ENCODE measurements around the gene ING2. TPM values are rescaled to one million over a fixed set of nuclear protein-coding genes. Genes with fewer than 3 reads are reported as not detected.
A peak's percentile ranks its signal among the peaks of the same experiment; 100 is the strongest.
"Not testable (repeated sequence)": the region's sequence is repeated elsewhere in the genome, so short reads cannot be mapped to it uniquely, and the experiment has no call there.

Gene ING2
- 10 to 100 TPM; 21.7 to 29.1 (median 24.9) TPM for polyA plus RNA-seq (ENCODE audit: insufficient read length in 4 of 4)

- DNase-seq (ENCODE audit: low read depth in 4 of 4, low spot score in 3 of 4), result peak; percentile 7 to 27 (median 14)
These were observed at the start of gene ING2 for GRCh38 chr4:183504930-183505610. TSS of gene ING2 (plus strand) at chr4:183505058. CDS start at chr4:183505196, 138 bp downstream.

GRCh38 chr4:183455431-183456195 lies 49.2 kb upstream of the ING2 start:
- DNase-seq (ENCODE audit: low read depth in 4 of 4, low spot score in 3 of 4), result no peak

GRCh38 chr4:183458005-183458404 lies 46.9 kb upstream of the ING2 start:
- no peak for DNase-seq (ENCODE audit: low read depth in 4 of 4, low spot score in 3 of 4)

GRCh38 chr4:183463903-183464619 lies 40.8 kb upstream of the ING2 start:
- not testable (repeated sequence) for DNase-seq (ENCODE audit: low read depth in 4 of 4, low spot score in 3 of 4)

- not testable (repeated sequence) for DNase-seq (ENCODE audit: low read depth in 4 of 4, low spot score in 3 of 4)
These were observed 39.0 kb upstream of the ING2 start for GRCh38 chr4:183465879-183466278.

GRCh38 chr4:183467246-183467645 lies 37.6 kb upstream of the ING2 start:
- DNase-seq (ENCODE audit: low read depth in 4 of 4, low spot score in 3 of 4), result no peak

- DNase-seq (ENCODE audit: low read depth in 4 of 4, low spot score in 3 of 4), result no peak
These were observed 36.4 kb upstream of the ING2 start for GRCh38 chr4:183468210-183469095.

- DNase-seq (ENCODE audit: low read depth in 4 of 4, low spot score in 3 of 4), result no peak
These were observed 35.6 kb upstream of the ING2 start for GRCh38 chr4:183469285-183469684.

- DNase-seq (ENCODE audit: low read depth in 4 of 4, low spot score in 3 of 4), result no peak
These were observed 34.9 kb upstream of the ING2 start for GRCh38 chr4:183469936-183470335.

GRCh38 chr4:183470821-183471220 lies 34.0 kb upstream of the ING2 start:
- DNase-seq (ENCODE audit: low read depth in 4 of 4, low spot score in 3 of 4), result no peak

GRCh38 chr4:183471946-183472708 lies 32.7 kb upstream of the ING2 start:
- DNase-seq (ENCODE audit: low read depth in 4 of 4, low spot score in 3 of 4), result peak; percentile 19 to 69 (median 61)

GRCh38 chr4:183478123-183478522 lies 26.7 kb upstream of the ING2 start:
- DNase-seq (ENCODE audit: low read depth in 4 of 4, low spot score in 3 of 4), result no peak

- no peak for DNase-seq (ENCODE audit: low read depth in 4 of 4, low spot score in 3 of 4)
These were observed 25.9 kb upstream of the ING2 start for GRCh38 chr4:183478926-183479325.

GRCh38 chr4:183482515-183483095 lies 22.3 kb upstream of the ING2 start:
- DNase-seq (ENCODE audit: low read depth in 4 of 4, low spot score in 3 of 4), result not testable (repeated sequence)

GRCh38 chr4:183483997-183484396 lies 20.9 kb upstream of the ING2 start:
- DNase-seq (ENCODE audit: low read depth in 4 of 4, low spot score in 3 of 4), result no peak

- no peak for DNase-seq (ENCODE audit: low read depth in 4 of 4, low spot score in 3 of 4)
These were observed 19.3 kb upstream of the ING2 start for GRCh38 chr4:183485411-183486160.

- DNase-seq (ENCODE audit: low read depth in 4 of 4, low spot score in 3 of 4), result no peak
These were observed 12.1 kb upstream of the ING2 start for GRCh38 chr4:183492791-183493222.

- no peak for DNase-seq (ENCODE audit: low read depth in 4 of 4, low spot score in 3 of 4)
These were observed 11.6 kb upstream of the ING2 start for GRCh38 chr4:183493246-183493645.
